ENCODE data around the gene RPS27A. TPM values are rescaled to one million over a fixed set of nuclear protein-coding genes. Genes with fewer than 3 reads are reported as not detected.

RPS27A gene
- total and polyA plus RNA-seq, 2 experiments from 2014 or later = 1,606 to 1,672 TPM

DNA sequence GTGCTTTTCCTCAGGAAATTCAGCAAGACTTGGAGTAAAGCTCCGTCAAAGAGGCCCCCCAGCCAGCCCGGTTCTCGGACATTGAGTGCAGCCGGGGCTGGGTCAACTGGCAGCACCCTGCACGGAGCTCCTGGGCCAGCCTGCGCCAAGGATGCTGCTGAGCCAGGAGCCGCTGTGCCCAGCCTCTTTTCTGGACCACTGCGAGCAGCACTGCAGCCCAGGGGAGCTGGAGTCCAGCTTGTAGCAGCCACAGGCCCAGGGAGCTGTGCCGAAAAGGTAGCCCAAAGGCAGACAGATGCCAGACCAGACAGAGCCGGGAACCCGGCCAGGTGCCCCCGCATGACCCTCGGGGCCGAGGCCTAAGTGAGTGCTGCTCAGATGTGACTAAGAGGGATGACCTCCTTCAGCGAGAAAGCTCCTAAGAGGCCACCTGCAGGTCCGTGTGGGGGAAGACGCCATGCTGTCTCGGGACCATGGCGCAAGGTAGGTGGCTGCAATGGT is 7.7 kb upstream of the RPS27A start:
- peaks cover 9% of the 10 kb centered on the region; the same call in 1 of the 2 replicates for H3F3A ChIP-seq (replicated peaks; ENCODE audit: low read depth)
- peaks cover 10% of the 10 kb centered on the region for H3K27me3 Mint-ChIP-seq (ENCODE audit: insufficient read depth, low read depth, poor library complexity)
- TF ChIP-seq, protein P1, sequence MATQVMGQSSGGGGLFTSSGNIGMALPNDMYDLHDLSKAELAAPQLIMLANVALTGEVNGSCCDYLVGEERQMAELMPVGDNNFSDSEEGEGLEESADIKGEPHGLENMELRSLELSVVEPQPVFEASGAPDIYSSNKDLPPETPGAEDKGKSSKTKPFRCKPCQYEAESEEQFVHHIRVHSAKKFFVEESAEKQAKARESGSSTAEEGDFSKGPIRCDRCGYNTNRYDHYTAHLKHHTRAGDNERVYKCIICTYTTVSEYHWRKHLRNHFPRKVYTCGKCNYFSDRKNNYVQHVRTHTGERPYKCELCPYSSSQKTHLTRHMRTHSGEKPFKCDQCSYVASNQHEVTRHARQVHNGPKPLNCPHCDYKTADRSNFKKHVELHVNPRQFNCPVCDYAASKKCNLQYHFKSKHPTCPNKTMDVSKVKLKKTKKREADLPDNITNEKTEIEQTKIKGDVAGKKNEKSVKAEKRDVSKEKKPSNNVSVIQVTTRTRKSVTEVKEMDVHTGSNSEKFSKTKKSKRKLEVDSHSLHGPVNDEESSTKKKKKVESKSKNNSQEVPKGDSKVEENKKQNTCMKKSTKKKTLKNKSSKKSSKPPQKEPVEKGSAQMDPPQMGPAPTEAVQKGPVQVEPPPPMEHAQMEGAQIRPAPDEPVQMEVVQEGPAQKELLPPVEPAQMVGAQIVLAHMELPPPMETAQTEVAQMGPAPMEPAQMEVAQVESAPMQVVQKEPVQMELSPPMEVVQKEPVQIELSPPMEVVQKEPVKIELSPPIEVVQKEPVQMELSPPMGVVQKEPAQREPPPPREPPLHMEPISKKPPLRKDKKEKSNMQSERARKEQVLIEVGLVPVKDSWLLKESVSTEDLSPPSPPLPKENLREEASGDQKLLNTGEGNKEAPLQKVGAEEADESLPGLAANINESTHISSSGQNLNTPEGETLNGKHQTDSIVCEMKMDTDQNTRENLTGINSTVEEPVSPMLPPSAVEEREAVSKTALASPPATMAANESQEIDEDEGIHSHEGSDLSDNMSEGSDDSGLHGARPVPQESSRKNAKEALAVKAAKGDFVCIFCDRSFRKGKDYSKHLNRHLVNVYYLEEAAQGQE (IDR thresholded peaks at IDR 0.05; ENCODE audit: unreplicated experiment) = no peak
- TF ChIP-seq, protein P2, sequence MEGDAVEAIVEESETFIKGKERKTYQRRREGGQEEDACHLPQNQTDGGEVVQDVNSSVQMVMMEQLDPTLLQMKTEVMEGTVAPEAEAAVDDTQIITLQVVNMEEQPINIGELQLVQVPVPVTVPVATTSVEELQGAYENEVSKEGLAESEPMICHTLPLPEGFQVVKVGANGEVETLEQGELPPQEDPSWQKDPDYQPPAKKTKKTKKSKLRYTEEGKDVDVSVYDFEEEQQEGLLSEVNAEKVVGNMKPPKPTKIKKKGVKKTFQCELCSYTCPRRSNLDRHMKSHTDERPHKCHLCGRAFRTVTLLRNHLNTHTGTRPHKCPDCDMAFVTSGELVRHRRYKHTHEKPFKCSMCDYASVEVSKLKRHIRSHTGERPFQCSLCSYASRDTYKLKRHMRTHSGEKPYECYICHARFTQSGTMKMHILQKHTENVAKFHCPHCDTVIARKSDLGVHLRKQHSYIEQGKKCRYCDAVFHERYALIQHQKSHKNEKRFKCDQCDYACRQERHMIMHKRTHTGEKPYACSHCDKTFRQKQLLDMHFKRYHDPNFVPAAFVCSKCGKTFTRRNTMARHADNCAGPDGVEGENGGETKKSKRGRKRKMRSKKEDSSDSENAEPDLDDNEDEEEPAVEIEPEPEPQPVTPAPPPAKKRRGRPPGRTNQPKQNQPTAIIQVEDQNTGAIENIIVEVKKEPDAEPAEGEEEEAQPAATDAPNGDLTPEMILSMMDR (conservative IDR thresholded peaks at IDR 0.05; ENCODE audit: low read depth in 2 of 2) = peak in 1 of 2 experiments; percentile 20; a peak in 1 of 4 replicates
- TF ChIP-seq, protein P3, sequence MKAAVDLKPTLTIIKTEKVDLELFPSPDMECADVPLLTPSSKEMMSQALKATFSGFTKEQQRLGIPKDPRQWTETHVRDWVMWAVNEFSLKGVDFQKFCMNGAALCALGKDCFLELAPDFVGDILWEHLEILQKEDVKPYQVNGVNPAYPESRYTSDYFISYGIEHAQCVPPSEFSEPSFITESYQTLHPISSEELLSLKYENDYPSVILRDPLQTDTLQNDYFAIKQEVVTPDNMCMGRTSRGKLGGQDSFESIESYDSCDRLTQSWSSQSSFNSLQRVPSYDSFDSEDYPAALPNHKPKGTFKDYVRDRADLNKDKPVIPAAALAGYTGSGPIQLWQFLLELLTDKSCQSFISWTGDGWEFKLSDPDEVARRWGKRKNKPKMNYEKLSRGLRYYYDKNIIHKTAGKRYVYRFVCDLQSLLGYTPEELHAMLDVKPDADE (IDR thresholded peaks at IDR 0.05) = no peak
- no peaks in the 10 kb centered on the region for H3K9me2 ChIP-seq (ENCODE audit: insufficient read depth)
- H3K27ac Mint-ChIP-seq = no peak overlapping the region
- H2AFZ ChIP-seq = no peak overlapping the region
- ATAC-seq = peak; percentile 22
- no peaks in the 10 kb centered on the region for H3K36me3 ChIP-seq (ENCODE audit: insufficient read depth)
- no peak overlapping the region for H3K4me3 ChIP-seq
- H3K27ac ChIP-seq (ENCODE audit: low read depth) = peak overlapping the region; percentile 85
- H3K9me3 Mint-ChIP-seq = no peaks in the 10 kb centered on the region
- peaks cover 14% of the 10 kb centered on the region for H3K79me2 ChIP-seq (replicated peaks; ENCODE audit: insufficient read depth)
- DNase-seq (ENCODE audit: low spot score) = peak; percentile 30
- no peaks in the 10 kb centered on the region for H3K27me3 ChIP-seq (ENCODE audit: insufficient read depth)
- no peaks in the 10 kb centered on the region for H3K4me1 ChIP-seq (ENCODE audit: insufficient read depth)
- no peak overlapping the region for H3K4me3 Mint-ChIP-seq
- no peak overlapping the region for H3K4me2 ChIP-seq
- no peaks in the 10 kb centered on the region for H4K20me1 ChIP-seq (replicated peaks; ENCODE audit: insufficient read depth)
- H3K4me1 Mint-ChIP-seq = peaks cover 7% of the 10 kb centered on the region
- H3K36me3 Mint-ChIP-seq (ENCODE audit: low read depth) = peaks cover 5% of the 10 kb centered on the region; the same call in 1 of the 3 replicates

DNA sequence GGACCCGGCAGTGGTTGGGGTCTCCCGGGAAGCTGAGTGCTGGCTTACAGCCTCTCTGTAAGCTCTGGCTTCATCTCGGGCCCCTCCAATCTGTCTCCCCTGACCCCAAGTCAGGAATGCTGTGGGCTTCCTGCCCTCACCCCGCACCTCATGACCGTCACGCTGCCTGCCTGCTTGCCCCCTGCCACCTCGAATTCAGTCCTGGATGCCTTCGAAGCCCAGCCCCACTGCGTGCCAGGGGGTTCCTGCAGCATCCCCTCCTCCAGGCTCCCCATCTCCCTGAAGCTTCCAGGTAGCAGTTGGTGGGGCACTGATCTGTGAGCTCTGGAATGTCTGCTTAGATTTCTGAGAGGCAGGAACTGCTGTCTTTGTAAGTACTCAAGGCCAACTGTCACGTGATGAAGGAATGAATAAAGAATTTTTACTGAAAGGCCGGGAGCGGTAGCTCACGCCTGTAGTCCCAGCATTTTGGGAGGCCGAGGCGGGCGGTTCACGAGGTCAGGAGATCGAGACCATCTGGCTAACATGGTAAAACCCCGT is 6.9 kb upstream of the RPS27A start:
- Histone ChIP-seq H3K79me2 (replicated peaks; ENCODE audit: insufficient read depth) (peaks cover 21% of the 10 kb centered on the region), H3K4me2 (0 out of 2 replicates have a peak overlapping the region, but pooled peaks have one; percentile 27), H3F3A (replicated peaks; ENCODE audit: low read depth) (peaks cover 9% of the 10 kb centered on the region; the same call in 1 of the 2 replicates), H3K27ac (ENCODE audit: low read depth) (peak overlapping the region; percentile 85), H3K36me3 (ENCODE audit: insufficient read depth) (no peaks in the 10 kb centered on the region), H3K4me1 (ENCODE audit: insufficient read depth) (no peaks in the 10 kb centered on the region), H3K4me3 (no peak overlapping the region), H4K20me1 (replicated peaks; ENCODE audit: insufficient read depth) (no peaks in the 10 kb centered on the region), H3K9me2 (ENCODE audit: insufficient read depth) (0 out of 2 replicates have a peak, but pooled peaks cover 2% of the 10 kb centered on the region), H3K27me3 (ENCODE audit: insufficient read depth) (no peaks in the 10 kb centered on the region), H2AFZ (no peak overlapping the region)
- Mint-ChIP-seq H3K27ac (no peak overlapping the region), H3K4me1 (peaks cover 12% of the 10 kb centered on the region), H3K9me3 (no peaks in the 10 kb centered on the region), H3K27me3 (ENCODE audit: insufficient read depth, low read depth, poor library complexity) (peaks cover 13% of the 10 kb centered on the region), H3K4me3 (no peak overlapping the region), H3K36me3 (ENCODE audit: low read depth) (peaks cover 5% of the 10 kb centered on the region; the same call in 2 of the 3 replicates)
- DNase-seq (ENCODE audit: low spot score) (peak; percentile 72), ATAC-seq (peak; percentile 13)
- TF ChIP-seq EZH2 (IDR thresholded peaks at IDR 0.05; ENCODE audit: low read depth, unreplicated experiment) = no peak
- no peak for TF ChIP-seq NANOG (IDR thresholded peaks at IDR 0.05; ENCODE audit: borderline replicate concordance)
- no peak for TF ChIP-seq POLR2AphosphoS5 (IDR thresholded peaks at IDR 0.05; ENCODE audit: low read depth)
- TF ChIP-seq, protein P3 (IDR thresholded peaks at IDR 0.05) = no peak
- no peak for TF ChIP-seq CREB1 (CRISPR knock-in tag; IDR thresholded peaks at IDR 0.05; ENCODE audit: low read depth)
- no peak for TF ChIP-seq ZNF114 (CRISPR knock-in tag; IDR thresholded peaks at IDR 0.05)
